Uterus (tissue), 2 donors: ENCODE measurements around the gene FAM120B.

ENCODE experiments used
- CTCF ChIP-seq, 4 experiments: fragments of 200-600 bp in 2 of 4; fragments of 450-650 bp in 2 of 4; sonication (generic) in 2 of 4; IDR thresholded peaks; one replicate each; pipeline ENCODE4 v1.5.1; 2016 to 2019; ENCODE audit warnings: antibody characterized with exemption in 4 of 4, mild to moderate bottlenecking in 2 of 4, moderate library complexity in 1 of 4
- POLR2A ChIP-seq, 2 donors: fragments of 450-650 bp; IDR thresholded peaks; one replicate each; pipeline ENCODE4 v1.6.1; 2016; ENCODE audit warnings: antibody characterized with exemption in 2 of 2, mild to moderate bottlenecking in 1 of 2, moderate library complexity in 1 of 2

- TF ChIP-seq CTCF (IDR thresholded peaks at IDR 0.05) (no peak), POLR2A (IDR thresholded peaks at IDR 0.05) (no peak)
Measured at GRCh38 chr6:170344631-170345576, 38.3 kb downstream of the FAM120B start.
